Suprapubic skin (tissue), 4 donors: ENCODE results near the gene PARD6B.

Experiments
- EP300 ChIP-seq: sonication (generic); formaldehyde crosslinking; IDR thresholded peaks from one replicate; pipeline ENCODE4 v1.6.1; 2017; ENCODE audit warnings: antibody characterized with exemption
- POLR2A ChIP-seq, 2 donors: fragments of 450-650 bp; IDR thresholded peaks; one replicate each; pipeline ENCODE4 v1.6.1; 2017; ENCODE audit warnings: antibody characterized with exemption in 2 of 2, mild to moderate bottlenecking in 2 of 2, moderate library complexity in 2 of 2
- POLR2AphosphoS5 ChIP-seq, 3 donors: sonication (generic); formaldehyde crosslinking; IDR thresholded peaks; one replicate each; pipeline ENCODE4 v1.6.1; 2017; ENCODE audit warnings: antibody characterized with exemption in 3 of 3
- TF ChIP-seq, protein P1 (sequence below), 2 donors: fragments of 200-600 bp in 1 of 2; fragments of 450-650 bp in 1 of 2; sonication (generic) in 1 of 2; IDR thresholded peaks; one replicate each; pipeline ENCODE4 v1.5.1; 2016 to 2019; ENCODE audit warnings: antibody characterized with exemption in 2 of 2, mild to moderate bottlenecking in 1 of 2, moderate library complexity in 1 of 2

DNA sequence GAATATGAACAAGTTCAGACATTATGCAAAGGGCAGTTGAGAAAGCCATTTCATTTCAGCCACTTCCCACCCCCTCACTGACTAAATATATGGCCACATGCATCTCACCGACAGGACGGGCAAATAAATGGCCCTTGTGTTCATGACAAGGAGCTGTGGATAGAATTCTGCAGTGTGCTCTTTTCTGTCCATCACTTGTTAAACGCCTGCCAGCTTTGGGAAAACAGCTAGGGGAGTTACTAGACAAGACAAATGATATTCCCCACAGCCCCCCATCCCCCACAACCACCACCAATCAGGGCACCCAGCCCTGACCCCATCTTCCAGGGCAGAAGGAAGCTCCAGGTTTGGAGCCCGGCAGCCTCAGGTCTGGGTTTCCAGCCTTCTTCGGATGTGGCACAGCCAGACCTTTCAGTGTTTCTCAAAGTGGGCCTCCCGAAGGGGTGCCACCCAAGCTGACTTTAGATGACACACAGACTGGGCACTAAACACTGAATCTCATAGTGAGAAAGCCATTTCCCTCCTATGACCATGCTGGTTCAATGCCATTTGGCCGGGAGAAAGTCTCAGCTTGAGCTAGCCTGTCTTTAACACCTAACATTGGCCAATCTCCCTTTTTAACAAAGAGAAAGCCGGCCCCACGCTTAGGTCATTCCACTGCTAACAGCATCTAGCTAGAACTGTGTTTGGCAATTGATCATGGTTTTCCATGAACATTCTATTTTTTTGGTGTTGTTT is 36.1 kb upstream of the PARD6B start:
- TF ChIP-seq POLR2AphosphoS5 (IDR thresholded peaks at IDR 0.05) (no peak), EP300 (no peak), POLR2A (IDR thresholded peaks at IDR 0.05) (no peak)
- TF ChIP-seq, protein P1, sequence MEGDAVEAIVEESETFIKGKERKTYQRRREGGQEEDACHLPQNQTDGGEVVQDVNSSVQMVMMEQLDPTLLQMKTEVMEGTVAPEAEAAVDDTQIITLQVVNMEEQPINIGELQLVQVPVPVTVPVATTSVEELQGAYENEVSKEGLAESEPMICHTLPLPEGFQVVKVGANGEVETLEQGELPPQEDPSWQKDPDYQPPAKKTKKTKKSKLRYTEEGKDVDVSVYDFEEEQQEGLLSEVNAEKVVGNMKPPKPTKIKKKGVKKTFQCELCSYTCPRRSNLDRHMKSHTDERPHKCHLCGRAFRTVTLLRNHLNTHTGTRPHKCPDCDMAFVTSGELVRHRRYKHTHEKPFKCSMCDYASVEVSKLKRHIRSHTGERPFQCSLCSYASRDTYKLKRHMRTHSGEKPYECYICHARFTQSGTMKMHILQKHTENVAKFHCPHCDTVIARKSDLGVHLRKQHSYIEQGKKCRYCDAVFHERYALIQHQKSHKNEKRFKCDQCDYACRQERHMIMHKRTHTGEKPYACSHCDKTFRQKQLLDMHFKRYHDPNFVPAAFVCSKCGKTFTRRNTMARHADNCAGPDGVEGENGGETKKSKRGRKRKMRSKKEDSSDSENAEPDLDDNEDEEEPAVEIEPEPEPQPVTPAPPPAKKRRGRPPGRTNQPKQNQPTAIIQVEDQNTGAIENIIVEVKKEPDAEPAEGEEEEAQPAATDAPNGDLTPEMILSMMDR (IDR thresholded peaks at IDR 0.05): no peak
